K562 (cell line): ENCODE results near the gene KIF26A.

Source experiments
- CHD1 ChIP-seq: fragments of 200-600 bp; sonication (generic); IDR thresholded peaks from one replicate; pipeline ENCODE4 v1.6.1; 2012; ENCODE audit warnings: mild to moderate bottlenecking, moderate library complexity, low read length, inconsistent platforms
- NFE2 ChIP-seq: IDR thresholded peaks from 2 replicates; pipeline ENCODE4 v1.6.1; 2014; ENCODE audit warnings: antibody characterized with exemption, low read depth
- SNRNP70 ChIP-seq: fragments of 200-400 bp; formaldehyde crosslinking; optimal IDR thresholded peaks from 2 replicates; pipeline ENCODE3; 2017; ENCODE audit warnings: low read depth, low read length
- ZZZ3 ChIP-seq: fragments of 450-650 bp; IDR thresholded peaks from 2 replicates; pipeline ENCODE4 v1.6.1; 2016; ENCODE audit warnings: antibody characterized with exemption, mild to moderate bottlenecking, moderate library complexity
- TF ChIP-seq, protein P1 (sequence below), 2 experiments: fragments of 200-800 bp in 1 of 2; sonication (Bioruptor generic) in 1 of 2; sonication (generic) in 1 of 2; formaldehyde crosslinking in 1 of 2; IDR thresholded peaks in 1 of 2; conservative IDR thresholded peaks in 1 of 2; 2 replicates each; pipeline versions ENCODE4 v1.5.0 to v1.6.1; 2016 to 2020; ENCODE audit warnings: missing compliant biosample characterization in 1 of 2, missing genetic modification characterization in 1 of 2, missing genetic modification reagents in 1 of 2
- TF ChIP-seq, protein P2 (sequence below), 3 experiments: IDR thresholded peaks in 2 of 3; conservative IDR thresholded peaks in 1 of 3; 2 replicates each; pipeline ENCODE4 v1.5.1; 2011 to 2012; ENCODE audit warnings: low read length in 3 of 3, mild to moderate bottlenecking in 3 of 3, control low read depth in 2 of 3, improper control_type of control experiment in 1 of 3, inconsistent platforms in 1 of 3, low read depth in 1 of 3, mixed read lengths in 1 of 3, moderate library complexity in 1 of 3; ENCODE audit not compliant: insufficient read depth in 2 of 3
- TF ChIP-seq, protein P3 (sequence below), 2 experiments: fragments of 450-650 bp; conservative IDR thresholded peaks; 2 replicates each; pipeline ENCODE4 v1.6.1; 2017; ENCODE audit warnings: mild to moderate bottlenecking in 2 of 2, moderate library complexity in 2 of 2
- TF ChIP-seq, protein P4 (sequence below): fragments of 450-650 bp; IDR thresholded peaks from 2 replicates; pipeline ENCODE4 v1.6.1; 2016; ENCODE audit warnings: borderline replicate concordance
- TF ChIP-seq, protein P5 (sequence below): sonication (generic); formaldehyde crosslinking; IDR thresholded peaks from 2 replicates; pipeline ENCODE4 v1.5.0; 2020; ENCODE audit warnings: missing genetic modification reagents

DNA sequence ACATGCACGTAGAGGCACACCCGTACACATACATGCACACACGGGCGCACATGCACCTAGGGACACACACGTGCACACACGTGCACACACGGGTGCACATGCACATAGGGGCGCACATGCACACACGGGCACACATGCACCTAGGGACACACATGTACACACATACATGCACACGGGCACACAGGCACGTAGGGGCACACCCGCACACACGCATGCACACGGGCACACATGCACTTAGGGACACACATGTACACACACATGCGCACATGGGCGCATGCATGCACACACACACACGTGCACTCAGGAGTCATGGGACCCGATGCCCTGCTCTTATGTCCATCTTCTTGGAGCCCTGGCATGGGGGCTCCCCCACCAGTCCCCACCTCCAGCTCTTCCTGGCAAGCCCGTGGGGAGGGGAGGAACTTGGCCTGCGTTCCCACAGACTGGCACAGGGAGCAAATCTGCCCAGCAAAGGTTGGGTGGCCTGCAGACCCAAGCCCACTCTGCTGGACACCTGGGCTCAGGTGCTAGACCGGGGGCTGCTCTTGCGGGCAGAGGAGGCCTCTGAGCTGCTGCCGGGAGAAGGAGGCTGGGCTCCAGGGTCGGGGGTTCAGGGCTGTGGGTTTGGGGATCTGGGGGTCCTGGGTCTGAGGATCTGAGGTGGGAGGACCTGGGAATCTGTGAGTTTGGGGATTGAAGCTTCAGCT is 51.4 kb downstream of the KIF26A start:
- TF ChIP-seq, protein P1, sequence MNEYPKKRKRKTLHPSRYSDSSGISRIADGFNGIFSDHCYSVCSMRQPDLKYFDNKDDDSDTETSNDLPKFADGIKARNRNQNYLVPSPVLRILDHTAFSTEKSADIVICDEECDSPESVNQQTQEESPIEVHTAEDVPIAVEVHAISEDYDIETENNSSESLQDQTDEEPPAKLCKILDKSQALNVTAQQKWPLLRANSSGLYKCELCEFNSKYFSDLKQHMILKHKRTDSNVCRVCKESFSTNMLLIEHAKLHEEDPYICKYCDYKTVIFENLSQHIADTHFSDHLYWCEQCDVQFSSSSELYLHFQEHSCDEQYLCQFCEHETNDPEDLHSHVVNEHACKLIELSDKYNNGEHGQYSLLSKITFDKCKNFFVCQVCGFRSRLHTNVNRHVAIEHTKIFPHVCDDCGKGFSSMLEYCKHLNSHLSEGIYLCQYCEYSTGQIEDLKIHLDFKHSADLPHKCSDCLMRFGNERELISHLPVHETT (CRISPR knock-in tag; conservative IDR thresholded peaks at IDR 0.05 in 1 of 2, IDR thresholded peaks at IDR 0.05 in 1 of 2): no peak
- TF ChIP-seq, protein P2, sequence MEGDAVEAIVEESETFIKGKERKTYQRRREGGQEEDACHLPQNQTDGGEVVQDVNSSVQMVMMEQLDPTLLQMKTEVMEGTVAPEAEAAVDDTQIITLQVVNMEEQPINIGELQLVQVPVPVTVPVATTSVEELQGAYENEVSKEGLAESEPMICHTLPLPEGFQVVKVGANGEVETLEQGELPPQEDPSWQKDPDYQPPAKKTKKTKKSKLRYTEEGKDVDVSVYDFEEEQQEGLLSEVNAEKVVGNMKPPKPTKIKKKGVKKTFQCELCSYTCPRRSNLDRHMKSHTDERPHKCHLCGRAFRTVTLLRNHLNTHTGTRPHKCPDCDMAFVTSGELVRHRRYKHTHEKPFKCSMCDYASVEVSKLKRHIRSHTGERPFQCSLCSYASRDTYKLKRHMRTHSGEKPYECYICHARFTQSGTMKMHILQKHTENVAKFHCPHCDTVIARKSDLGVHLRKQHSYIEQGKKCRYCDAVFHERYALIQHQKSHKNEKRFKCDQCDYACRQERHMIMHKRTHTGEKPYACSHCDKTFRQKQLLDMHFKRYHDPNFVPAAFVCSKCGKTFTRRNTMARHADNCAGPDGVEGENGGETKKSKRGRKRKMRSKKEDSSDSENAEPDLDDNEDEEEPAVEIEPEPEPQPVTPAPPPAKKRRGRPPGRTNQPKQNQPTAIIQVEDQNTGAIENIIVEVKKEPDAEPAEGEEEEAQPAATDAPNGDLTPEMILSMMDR (IDR thresholded peaks at IDR 0.05 in 2 of 3, conservative IDR thresholded peaks at IDR 0.05 in 1 of 3; ENCODE audit: insufficient read depth in 2 of 3, low read depth in 1 of 3, low read length in 3 of 3): no peak
- TF ChIP-seq, protein P3, sequence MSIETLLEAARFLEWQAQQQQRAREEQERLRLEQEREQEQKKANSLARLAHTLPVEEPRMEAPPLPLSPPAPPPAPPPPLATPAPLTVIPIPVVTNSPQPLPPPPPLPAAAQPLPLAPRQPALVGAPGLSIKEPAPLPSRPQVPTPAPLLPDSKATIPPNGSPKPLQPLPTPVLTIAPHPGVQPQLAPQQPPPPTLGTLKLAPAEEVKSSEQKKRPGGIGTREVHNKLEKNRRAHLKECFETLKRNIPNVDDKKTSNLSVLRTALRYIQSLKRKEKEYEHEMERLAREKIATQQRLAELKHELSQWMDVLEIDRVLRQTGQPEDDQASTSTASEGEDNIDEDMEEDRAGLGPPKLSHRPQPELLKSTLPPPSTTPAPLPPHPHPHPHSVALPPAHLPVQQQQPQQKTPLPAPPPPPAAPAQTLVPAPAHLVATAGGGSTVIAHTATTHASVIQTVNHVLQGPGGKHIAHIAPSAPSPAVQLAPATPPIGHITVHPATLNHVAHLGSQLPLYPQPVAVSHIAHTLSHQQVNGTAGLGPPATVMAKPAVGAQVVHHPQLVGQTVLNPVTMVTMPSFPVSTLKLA (conservative IDR thresholded peaks at IDR 0.05): no peak
- TF ChIP-seq, protein P4, sequence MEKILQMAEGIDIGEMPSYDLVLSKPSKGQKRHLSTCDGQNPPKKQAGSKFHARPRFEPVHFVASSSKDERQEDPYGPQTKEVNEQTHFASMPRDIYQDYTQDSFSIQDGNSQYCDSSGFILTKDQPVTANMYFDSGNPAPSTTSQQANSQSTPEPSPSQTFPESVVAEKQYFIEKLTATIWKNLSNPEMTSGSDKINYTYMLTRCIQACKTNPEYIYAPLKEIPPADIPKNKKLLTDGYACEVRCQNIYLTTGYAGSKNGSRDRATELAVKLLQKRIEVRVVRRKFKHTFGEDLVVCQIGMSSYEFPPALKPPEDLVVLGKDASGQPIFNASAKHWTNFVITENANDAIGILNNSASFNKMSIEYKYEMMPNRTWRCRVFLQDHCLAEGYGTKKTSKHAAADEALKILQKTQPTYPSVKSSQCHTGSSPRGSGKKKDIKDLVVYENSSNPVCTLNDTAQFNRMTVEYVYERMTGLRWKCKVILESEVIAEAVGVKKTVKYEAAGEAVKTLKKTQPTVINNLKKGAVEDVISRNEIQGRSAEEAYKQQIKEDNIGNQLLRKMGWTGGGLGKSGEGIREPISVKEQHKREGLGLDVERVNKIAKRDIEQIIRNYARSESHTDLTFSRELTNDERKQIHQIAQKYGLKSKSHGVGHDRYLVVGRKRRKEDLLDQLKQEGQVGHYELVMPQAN: no peak
- TF ChIP-seq SNRNP70: no peak
- TF ChIP-seq, protein P5, sequence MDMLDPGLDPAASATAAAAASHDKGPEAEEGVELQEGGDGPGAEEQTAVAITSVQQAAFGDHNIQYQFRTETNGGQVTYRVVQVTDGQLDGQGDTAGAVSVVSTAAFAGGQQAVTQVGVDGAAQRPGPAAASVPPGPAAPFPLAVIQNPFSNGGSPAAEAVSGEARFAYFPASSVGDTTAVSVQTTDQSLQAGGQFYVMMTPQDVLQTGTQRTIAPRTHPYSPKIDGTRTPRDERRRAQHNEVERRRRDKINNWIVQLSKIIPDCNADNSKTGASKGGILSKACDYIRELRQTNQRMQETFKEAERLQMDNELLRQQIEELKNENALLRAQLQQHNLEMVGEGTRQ: no peak
- no peak for TF ChIP-seq CHD1
- no peak for TF ChIP-seq ZZZ3
- no peak for TF ChIP-seq NFE2
